Measurements from ENCODE around the gene OXA1L.
"Not testable (repeated sequence)": the region's sequence is repeated elsewhere in the genome, so short reads cannot be mapped to it uniquely, and the experiment has no call there.

OXA1L gene

GRCh38 chr14:22770481-22771187 lies 4.1 kb downstream of the OXA1L start:
- no peak for FAIRE-seq

GRCh38 chr14:22772725-22773124 lies 6.2 kb downstream of the OXA1L start:
- no peak for FAIRE-seq

DNA sequence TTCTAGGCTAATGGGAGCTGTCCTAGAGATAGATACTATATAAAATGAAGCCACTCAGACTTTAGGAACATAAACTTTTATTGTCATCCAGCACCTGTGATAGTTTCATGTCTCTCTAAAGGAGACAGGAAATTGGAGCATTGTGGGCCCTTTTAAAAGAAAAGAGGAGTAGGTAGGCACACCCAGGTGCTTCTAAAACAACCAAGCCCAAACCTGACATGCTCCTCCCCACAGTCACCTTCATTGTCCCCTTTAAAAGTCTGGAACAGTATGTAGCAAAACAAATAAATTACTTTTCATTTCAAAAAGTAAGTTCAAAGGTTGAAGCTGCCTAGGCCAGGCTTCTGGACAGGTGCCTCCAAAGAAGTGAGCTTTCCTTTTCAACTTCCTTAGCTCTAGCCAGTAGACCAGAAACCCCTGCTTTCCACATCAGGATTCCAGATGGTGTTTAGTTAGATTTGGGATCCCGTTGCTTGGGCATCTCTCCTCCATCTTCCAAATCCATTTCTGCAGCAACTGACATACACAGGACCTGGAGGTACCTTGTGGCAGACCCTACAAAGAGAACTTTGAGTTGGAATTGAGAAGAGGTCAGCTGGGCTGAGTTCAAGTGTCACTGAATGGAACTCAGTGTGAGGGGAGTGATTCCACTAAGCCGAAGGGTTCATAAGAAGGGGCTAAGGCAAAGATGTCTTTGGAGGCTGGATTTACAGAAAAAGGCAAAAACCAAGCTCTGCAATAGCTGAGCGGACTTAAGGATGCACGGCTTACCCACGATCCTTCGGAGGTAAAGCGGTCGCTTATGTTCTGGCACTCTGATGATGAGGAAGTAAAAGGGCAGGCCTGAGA lies 6.9 kb downstream of the OXA1L start:
- FAIRE-seq, result no peak

GRCh38 chr14:22774011-22774706 lies 7.7 kb downstream of the OXA1L start:
- no peak for FAIRE-seq

DNA sequence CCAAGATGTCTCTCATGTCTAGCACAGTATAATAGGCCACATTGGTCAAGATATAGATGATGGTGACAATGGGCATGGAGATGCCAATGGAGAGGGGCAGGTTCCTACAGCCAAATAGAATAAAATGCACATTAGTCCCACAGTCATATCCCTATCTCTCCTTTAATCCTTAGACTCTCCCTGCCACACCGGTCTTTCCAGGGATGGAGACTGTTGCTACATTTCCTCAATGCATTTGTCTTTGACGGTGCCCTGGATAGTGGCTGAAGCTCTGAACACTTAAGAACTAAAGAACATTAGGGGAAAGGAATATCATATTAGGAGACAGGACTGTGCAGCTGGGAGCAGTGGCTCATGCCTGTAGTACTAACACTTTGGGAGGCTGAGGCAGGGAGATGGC lies 9.7 kb downstream of the OXA1L start:
- FAIRE-seq, result no peak

DNA sequence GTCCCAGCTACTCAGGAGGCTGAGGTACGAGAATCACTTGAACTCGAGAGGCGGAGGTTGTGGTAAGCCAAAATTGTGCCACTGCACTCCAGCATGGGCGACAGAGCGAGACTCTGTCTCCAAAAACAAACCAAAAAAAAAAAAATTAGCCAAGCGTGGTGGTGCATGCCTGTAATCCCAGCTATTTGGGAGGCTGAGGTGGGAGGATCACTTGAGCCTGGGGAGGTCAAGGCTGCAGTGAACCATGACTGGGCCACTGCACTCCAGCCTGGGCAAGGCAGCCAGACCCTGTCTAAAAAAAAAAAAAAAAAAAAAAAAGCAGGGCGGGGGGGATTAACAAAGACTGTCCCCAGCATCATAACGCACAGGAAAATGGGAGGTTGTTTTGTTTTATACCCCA lies 10.4 kb downstream of the OXA1L start:
- FAIRE-seq, result not testable (repeated sequence)

DNA sequence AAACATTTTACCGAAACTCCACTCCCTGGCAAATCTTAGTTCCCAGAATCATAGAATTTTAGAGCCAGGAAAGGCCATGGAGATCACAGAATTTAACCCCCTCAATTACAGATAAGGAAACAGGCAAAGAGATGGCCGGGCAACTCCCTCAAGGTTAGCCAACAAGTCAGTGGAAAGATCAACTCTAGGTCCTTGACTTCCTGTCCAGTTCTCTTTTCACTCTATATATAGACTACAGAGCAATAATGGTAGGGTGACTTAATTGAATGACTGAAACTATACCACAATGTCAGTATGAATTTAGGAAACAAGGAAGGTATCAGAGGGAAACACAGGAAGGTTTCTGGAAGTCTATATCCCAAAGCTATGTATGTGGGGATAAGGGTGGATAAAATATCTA lies 11.6 kb downstream of the OXA1L start:
- FAIRE-seq, result no peak

DNA sequence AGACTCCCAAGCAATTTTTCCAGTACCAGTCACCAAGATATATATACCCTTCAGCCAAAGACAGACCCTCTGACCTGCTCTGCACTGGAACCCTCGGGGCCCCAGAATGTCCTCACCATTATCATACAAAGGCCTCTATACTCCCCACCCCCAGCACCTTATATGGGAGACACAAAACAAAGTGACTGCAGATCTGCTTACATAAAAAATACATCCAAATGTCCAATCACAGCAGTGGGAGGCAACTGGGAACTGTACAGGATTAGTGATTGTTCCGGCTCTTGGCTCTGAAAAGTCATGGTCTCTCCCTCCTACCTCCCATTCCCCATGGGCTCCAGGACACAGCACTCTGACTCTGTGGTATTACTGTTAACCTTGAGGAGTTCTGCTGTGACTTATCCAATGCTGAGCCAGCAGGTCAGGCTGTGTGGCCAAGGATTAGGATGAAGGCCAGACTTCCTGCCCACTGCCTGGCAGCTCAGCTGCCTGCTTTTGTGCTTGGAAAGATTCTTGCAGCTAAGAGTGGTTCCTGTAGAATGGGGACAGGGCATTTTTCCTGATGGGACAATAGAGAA lies 13.7 kb downstream of the OXA1L start:
- FAIRE-seq, result no peak

GRCh38 chr14:22780941-22781300 lies 14.4 kb downstream of the OXA1L start:
- FAIRE-seq, result no peak

- FAIRE-seq, result no peak
Measured at GRCh38 chr14:22781301-22781991, 15.0 kb downstream of the OXA1L start.

GRCh38 chr14:22786685-22787084 lies 20.2 kb downstream of the OXA1L start:
- FAIRE-seq, result no peak

DNA sequence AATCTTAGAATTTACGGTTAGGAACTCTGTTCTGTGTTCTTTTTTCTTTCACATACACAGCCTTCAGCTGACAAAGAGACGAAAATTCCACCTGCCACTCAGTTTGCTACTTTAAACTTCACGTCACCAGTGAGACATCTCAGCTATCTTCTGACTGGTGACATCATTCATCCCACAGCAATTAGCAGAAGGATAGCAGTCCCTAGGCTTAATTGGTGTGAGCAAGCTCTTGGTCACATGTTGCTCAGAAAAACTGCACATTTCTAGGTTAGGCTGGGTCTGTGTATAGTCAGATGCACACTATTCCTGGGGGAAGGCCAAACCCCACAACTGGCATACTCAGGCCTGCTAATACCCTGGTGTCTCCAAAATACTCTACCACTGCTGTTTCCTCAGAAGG lies 24.8 kb downstream of the OXA1L start:
- FAIRE-seq, result no peak

- FAIRE-seq, result no peak
Measured at GRCh38 chr14:22792158-22792557, 25.7 kb downstream of the OXA1L start.

GRCh38 chr14:22793550-22793949 lies 27.1 kb downstream of the OXA1L start:
- FAIRE-seq, result not testable (repeated sequence)

- FAIRE-seq, result no peak
Measured at GRCh38 chr14:22793976-22794375, 27.5 kb downstream of the OXA1L start.

DNA sequence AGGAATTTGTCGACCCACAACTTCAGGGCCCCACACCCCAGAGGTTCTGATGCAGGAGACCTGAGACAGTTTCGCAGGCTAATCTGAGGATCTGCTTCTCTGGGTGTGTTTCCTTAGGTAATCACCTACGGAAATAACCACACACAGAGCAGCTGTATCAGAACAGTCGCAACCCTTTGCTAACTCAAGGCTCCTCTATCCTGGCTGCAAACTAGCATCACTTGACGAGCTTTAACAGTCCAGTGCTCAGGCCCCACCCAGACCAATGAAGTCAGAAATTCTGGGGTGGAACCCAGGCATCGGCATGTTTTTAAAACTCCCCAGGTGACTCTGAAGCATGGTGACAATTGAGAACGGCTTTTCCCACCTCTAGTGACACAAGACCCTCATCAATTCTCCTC lies 28.1 kb downstream of the OXA1L start:
- no peak for FAIRE-seq

- FAIRE-seq, result no peak
Measured at GRCh38 chr14:22796087-22796707, 29.7 kb downstream of the OXA1L start.

GRCh38 chr14:22797017-22797917 lies 30.8 kb downstream of the OXA1L start:
- FAIRE-seq, result no peak

- FAIRE-seq, result no peak
Measured at GRCh38 chr14:22798528-22798927, 32.0 kb downstream of the OXA1L start.

DNA sequence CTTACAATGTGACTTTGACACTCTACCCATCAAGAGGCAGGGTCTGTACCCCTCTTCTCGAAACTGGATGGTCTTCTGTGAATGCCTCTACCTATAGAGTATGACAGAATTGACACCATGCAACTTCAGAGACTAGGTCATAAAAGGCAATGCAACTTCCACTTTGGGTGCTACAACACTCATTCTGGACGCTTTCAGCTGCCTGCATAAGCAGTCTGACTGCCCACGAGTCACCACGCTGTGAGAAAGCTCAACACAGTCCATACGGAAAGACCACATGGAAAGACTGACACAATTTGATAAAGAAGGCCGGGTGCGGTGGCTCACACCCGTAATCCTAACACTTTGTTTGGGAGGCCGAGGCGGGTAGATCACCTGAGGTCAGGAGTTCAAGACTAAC lies 33.9 kb downstream of the OXA1L start:
- no peak for FAIRE-seq

- no peak for FAIRE-seq
Measured at GRCh38 chr14:22801716-22802115, 35.2 kb downstream of the OXA1L start.

Data from colon (tissue), 2 donors.